HG02943 (cell line): ENCODE measurements around the gene MBD5.
A peak's percentile ranks its signal among the peaks of the same experiment; 100 is the strongest.

ENCODE experiments used
- ATAC-seq: cut with Tn5 transposase; IDR thresholded peaks from one replicate; pipeline ENCODE4 v1.9.1; 2021; ENCODE audit warnings: mild to moderate bottlenecking, low read depth, moderate library complexity; ENCODE audit not compliant: unreplicated experiment

The MBD5 gene

GRCh38 chr2:148022351-148022750 is 1.5 kb downstream of the MBD5 start:
- no peak for ATAC-seq

GRCh38 chr2:148022882-148023281 is 2.0 kb downstream of the MBD5 start:
- no peak for ATAC-seq

GRCh38 chr2:148023861-148024260 is 3.0 kb downstream of the MBD5 start:
- ATAC-seq: no peak

- no peak for ATAC-seq
Measured at GRCh38 chr2:148026573-148026972, 5.7 kb downstream of the MBD5 start.

- ATAC-seq: no peak
Measured at GRCh38 chr2:148027822-148028221, 6.9 kb downstream of the MBD5 start.

GRCh38 chr2:148028781-148029180 is 7.9 kb downstream of the MBD5 start:
- no peak for ATAC-seq

- no peak for ATAC-seq
Measured at GRCh38 chr2:148031152-148031551, 10.3 kb downstream of the MBD5 start.

- no peak for ATAC-seq
Measured at GRCh38 chr2:148032215-148032614, 11.3 kb downstream of the MBD5 start.

- ATAC-seq: no peak
Measured at GRCh38 chr2:148039783-148040182, 18.9 kb downstream of the MBD5 start.

- no peak for ATAC-seq
Measured at GRCh38 chr2:148042219-148042618, 21.3 kb downstream of the MBD5 start.

- no peak for ATAC-seq
Measured at GRCh38 chr2:148044322-148044721, 23.4 kb downstream of the MBD5 start.

GRCh38 chr2:148046802-148047201 is 25.9 kb downstream of the MBD5 start:
- no peak for ATAC-seq

GRCh38 chr2:148048475-148049221 is 27.8 kb downstream of the MBD5 start:
- peak; percentile 56 for ATAC-seq

- ATAC-seq: no peak
Measured at GRCh38 chr2:148049284-148049683, 28.4 kb downstream of the MBD5 start.

- no peak for ATAC-seq
Measured at GRCh38 chr2:148052687-148053086, 31.8 kb downstream of the MBD5 start.

GRCh38 chr2:148058641-148059040 is 37.8 kb downstream of the MBD5 start:
- ATAC-seq: no peak

- ATAC-seq: no peak
Measured at GRCh38 chr2:148063633-148064032, 42.7 kb downstream of the MBD5 start.

GRCh38 chr2:148065936-148066335 is 45.0 kb downstream of the MBD5 start:
- no peak for ATAC-seq

- no peak for ATAC-seq
Measured at GRCh38 chr2:148067801-148068200, 46.9 kb downstream of the MBD5 start.

GRCh38 chr2:148071351-148071750 is 50.5 kb downstream of the MBD5 start:
- no peak for ATAC-seq

- ATAC-seq: no peak
Measured at GRCh38 chr2:148096012-148096411, 75.1 kb downstream of the MBD5 start.

GRCh38 chr2:148102641-148103040 is 81.8 kb downstream of the MBD5 start:
- no peak for ATAC-seq

GRCh38 chr2:148103946-148104345 is 83.1 kb downstream of the MBD5 start:
- ATAC-seq: no peak
